Mammary epithelial cell (primary cell): ENCODE results near the gene WDFY3.

Source experiments
- EZH2 ChIP-seq: IDR thresholded peaks from 2 replicates; pipeline ENCODE4 v1.6.1; 2012; ENCODE audit warnings: low read length, inconsistent platforms, borderline replicate concordance
- TF ChIP-seq, protein P1 (sequence below), 2 donors: IDR thresholded peaks in 1 of 2; conservative IDR thresholded peaks in 1 of 2; 2 replicates each; pipeline ENCODE4 v1.5.1; 2011 to 2012; ENCODE audit warnings: inconsistent platforms in 2 of 2, low read length in 2 of 2, mild to moderate bottlenecking in 2 of 2, control low read depth in 1 of 2, low read depth in 1 of 2; ENCODE audit not compliant: insufficient read depth in 1 of 2; ENCODE audit errors: extremely low read depth in 1 of 2

DNA sequence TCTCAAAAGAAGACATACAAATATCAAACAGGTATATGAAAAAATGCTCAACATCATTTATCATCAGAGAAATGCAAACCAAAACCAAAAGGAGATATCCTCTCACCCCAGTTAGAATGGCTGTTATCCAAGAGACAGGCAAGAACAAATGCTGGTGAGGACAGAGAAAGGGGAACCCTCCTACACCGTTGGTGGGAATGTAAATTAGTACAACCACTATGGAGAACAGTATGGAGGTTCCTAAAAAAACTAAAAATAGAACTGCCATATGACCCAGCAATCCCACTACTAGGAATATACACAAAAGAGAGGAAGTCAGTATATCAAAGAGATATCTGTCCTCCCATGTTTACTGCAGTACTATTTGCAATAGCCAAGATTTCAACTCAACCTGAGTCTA lies 300.1 kb downstream of the WDFY3 start:
- no peak for TF ChIP-seq EZH2
- TF ChIP-seq, protein P1, sequence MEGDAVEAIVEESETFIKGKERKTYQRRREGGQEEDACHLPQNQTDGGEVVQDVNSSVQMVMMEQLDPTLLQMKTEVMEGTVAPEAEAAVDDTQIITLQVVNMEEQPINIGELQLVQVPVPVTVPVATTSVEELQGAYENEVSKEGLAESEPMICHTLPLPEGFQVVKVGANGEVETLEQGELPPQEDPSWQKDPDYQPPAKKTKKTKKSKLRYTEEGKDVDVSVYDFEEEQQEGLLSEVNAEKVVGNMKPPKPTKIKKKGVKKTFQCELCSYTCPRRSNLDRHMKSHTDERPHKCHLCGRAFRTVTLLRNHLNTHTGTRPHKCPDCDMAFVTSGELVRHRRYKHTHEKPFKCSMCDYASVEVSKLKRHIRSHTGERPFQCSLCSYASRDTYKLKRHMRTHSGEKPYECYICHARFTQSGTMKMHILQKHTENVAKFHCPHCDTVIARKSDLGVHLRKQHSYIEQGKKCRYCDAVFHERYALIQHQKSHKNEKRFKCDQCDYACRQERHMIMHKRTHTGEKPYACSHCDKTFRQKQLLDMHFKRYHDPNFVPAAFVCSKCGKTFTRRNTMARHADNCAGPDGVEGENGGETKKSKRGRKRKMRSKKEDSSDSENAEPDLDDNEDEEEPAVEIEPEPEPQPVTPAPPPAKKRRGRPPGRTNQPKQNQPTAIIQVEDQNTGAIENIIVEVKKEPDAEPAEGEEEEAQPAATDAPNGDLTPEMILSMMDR (conservative IDR thresholded peaks at IDR 0.05 in 1 of 2, IDR thresholded peaks at IDR 0.05 in 1 of 2; ENCODE audit: extremely low read depth in 1 of 2, insufficient read depth in 1 of 2, low read depth in 1 of 2, low read length in 2 of 2), result no peak
